T-helper 22 cell (primary cell): ENCODE data around the gene IQSEC1.

Experiments used
- DNase-seq: peaks from one replicate; pipeline ENCODE4 v3.0.0-alpha.2; 2020; ENCODE audit warnings: low read depth

The IQSEC1 gene

DNA sequence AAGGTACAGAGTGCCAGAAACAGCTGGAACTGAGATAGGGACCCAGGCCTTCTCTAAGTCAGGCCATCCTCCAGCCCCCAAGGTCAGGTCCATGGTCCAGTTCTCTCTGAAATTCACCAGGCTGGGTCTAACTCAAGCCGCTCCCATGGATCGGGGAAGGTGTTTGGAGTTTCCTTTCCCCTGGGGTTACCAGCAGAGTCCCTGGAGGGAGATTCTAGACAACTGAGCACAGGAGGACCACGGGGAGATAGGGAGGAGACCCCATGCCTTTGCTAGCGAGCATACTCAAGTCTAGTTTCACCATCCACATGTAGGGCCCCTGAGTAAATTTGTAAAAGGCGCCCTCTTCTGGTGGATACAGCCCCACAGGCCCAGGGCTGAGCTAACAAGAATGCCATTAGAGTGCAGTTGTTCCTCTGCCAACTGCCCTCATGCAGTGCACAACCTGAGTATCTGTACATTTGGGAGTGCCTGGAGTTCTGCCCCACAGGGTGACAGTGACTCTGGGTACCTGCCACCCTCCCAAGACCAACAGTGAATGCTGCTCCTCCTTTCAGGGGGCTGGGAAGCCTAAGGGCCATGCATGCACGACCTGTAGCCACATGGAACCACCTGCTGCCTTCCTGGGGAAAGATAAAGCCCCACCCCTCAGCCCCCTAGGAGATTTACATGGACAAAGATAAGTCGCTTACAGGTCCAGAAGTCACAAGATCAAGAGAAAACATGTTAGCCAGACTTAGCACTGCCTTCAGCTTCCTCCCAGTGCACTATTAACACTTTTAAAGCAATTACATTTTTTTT lies 89.0 kb downstream of the IQSEC1 start:
- no peak for DNase-seq

DNA sequence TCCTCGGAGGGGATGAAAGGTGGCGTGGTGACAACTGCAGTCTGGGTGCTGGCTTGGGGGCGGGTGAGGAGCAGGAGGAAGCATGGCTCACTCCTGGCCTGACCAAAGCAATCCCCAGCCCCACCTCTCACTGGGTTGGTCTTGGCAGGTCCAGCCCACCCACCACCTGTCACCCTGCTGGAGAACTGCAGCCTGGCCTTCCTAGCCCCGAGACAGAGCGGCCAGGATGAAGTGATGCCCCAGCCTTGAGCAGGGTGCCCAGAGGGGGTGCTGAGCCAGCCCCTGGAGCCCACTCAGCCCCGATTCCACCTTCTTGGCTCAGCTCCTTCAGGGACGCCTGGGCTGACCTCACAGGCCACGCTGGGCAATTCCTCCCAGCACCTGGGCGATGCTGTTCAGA lies 89.9 kb downstream of the IQSEC1 start:
- no peak for DNase-seq

DNA sequence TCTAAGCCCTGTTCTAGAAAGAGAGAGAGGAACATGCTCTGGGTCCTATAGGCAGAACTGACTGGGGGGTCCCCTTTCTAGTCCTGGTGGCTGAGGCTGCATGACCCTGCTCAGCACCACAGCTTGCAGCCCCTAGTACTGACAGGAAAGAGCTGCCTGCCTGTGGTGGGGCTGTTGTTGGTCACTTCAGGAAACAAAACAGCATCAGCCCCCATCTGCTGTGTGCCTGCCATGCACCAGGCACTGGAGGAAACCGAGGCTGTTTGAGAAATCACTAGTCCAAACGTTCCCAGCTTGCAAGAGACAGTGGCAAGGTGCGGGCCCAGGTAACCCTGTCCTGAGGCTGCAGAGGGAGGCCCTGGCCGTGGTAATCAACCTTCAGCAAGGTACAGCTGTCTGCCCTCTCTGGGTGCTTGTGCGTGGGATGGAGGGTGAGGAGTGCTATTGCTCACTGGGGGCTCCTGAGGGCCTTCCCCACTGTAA lies 90.6 kb downstream of the IQSEC1 start:
- no peak for DNase-seq

DNA sequence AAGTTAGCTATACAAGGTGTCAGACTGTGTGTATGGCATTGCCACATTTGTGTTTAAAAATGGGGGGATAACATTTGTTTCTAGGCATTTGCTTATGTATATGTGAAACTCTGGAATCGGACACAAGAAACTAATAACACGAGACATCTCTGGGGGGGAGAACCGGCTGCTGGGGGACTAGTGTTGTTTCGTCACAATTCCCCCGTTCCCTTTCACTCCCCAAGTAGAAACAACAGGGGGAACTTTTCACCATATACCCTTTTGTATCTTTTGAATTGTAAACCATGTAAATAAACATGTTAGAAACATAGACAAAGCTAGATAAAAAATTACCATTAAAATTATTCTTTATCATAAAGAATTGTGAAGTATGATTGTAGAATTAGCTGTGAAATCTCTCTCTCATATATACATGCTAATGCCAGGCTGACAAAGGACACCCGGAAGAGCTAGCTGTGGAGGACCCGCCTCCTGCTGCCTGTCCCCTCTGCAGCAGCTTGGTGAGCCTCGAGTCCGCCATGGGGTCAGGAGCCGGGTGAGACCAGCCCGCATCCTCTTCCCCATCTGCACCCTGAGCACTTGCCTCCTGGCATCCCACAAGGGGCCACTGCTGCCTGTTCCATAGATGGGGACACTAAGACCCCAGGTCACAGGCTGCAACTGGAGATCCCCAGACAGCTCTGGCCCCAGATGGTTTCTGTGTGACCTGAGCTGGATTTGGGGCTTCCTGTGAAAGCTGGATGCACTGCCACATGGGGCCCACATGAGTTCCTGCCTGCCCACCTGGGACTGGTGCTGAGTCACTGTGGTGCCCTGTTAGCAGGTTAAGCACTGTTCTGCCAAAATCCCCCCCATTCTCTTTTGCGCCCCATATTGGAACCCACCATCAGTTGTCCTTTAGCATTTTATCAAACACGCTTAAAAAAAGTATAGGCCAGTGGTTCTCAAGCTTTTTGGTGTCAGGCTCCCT lies 91.6 kb downstream of the IQSEC1 start:
- no peak for DNase-seq

DNA sequence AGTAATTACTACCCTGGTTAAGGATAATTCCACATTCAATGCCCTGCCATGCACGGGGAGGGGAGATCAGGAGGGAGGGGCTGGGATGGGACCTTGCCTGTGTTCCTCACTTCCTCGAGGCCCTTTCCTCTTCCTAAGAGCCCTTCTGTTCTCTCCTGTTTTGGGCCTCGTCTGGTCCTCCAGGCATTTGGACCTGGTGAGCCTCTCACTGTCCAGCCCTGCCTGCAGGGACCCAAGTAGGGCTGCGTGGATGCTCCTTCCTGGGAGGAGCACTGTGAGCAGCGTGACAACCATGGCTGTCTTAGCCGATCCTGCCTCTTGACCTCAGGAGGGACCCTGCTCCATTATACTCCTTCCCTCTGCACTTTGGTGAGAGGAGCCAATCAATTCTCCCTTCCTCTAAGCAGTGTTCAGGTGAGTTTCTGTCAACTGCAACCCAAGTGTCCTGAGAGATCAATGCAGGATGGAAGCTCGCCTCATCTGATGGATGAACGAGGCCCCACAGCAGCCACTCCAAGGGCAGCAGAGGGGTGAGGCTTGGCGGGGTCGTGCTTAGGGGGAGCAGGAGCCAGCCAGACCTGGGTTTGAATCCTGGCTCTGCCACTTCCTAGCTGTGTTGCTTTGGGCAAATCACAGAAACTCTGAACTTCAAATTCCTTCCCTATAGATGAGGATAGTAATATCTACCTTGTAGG lies 92.5 kb downstream of the IQSEC1 start:
- no peak for DNase-seq

DNA sequence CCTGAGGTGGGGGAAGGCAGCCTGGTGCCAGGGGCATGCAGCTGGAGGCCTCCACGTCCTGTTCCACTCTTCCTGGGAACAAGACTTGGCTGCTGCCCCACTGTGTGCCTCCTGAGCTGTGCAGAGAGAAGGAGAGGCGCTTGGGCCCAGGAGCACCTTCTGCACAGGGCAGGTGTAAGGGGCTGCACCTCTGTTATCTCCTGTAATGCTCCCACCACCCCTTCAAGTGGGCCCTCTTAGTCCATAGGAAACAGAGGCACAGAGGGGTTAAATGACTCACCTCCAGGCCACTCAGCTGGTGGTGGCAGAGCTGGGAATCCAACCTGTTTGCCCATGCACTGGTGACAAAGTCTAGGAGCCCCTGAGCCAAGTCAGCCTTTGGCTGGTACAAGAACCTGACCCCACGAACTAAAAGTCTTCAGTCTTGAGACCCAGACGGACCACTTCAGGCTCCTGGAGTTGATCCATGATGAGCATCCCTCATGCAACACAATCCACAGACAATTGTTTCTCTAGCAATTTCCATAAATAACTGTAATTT lies 93.2 kb downstream of the IQSEC1 start:
- DNase-seq, result no peak

DNA sequence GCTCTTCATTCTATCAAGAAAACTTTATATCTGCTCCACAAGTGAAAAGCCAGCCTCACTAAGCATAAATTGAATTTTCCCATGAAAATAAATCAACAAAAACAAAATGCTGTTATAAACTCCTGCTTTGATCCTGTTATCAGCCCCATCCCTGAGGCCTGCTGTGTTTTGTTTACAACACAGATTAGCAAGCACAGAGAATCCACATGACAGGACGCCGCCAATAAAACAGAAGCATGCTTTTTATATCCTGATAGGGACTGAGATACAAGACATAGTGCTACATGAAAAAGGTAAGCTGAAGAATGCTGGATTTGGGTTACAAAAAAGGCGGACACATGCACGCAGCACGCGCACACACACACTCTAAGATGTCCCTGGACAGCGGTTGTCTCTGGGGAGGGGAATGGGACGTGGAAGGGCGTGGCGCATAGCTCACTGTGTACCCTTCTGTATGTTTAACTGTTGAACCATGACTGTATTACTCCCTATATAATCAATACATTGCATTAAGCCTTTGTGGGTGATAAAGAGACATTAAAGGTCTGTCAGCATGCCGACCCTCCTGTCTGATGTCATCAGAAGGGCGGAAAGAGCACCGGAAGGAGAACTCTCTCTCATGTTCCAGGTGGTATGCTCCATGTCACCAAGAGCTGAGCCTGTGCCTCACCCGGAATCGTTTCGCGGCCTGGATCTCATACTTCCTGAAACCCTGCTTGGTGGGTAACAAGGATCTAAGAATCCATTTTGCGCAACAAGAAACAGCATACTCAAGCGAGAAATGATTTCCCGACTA lies 93.9 kb downstream of the IQSEC1 start:
- DNase-seq, result no peak

DNA sequence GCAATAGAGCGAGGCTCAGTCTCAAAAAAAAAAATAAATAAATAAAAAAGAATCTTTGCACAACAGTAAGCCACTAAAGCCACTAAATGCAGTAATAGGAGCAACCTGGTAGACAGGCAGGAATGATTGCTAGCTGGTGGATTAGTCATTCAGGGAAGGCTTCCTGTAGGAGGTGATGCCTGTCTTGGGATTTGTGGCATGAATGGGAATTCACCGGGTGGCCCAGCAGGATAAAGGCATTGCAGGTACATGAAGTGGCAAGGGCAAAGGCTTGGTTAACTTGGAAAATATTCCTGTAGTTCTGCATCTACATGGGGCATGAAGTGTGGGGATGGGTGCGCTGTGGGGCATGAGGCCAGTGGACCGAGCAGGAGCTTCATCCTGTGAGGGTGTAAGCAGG lies 94.5 kb downstream of the IQSEC1 start:
- DNase-seq, result no peak

DNA sequence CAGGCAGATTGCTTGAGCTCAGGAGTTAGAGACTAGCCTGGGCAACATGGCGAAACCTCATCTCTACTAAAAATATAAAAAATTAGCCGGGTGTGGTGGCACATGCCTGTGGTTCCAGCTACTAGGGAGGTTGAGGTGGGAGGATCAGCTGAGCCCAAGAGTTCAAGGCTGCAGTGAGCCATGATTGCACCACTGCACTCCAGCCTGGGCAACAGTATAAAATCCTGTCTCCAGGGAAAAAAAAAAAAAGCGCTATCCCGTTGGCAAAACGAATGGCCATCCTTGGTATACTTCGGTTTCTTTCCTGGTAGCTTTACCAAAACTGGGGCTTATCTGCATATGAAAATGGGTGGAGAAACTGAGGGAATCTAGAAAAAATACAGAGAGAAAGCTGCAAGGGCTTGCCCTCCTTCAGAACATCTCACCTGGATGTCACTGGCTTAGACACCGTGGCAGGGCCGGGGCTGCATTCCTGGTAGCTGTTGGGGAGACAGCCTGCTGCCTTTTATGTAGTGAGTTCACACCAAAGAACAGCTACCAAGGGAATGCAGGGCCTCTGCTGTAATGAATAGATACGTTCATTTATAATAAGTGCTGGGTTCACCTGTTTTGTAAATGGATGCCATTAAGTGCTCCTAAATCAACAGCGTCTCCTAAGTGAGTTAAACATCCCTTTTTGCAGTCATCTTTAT lies 96.0 kb downstream of the IQSEC1 start:
- no peak for DNase-seq

DNA sequence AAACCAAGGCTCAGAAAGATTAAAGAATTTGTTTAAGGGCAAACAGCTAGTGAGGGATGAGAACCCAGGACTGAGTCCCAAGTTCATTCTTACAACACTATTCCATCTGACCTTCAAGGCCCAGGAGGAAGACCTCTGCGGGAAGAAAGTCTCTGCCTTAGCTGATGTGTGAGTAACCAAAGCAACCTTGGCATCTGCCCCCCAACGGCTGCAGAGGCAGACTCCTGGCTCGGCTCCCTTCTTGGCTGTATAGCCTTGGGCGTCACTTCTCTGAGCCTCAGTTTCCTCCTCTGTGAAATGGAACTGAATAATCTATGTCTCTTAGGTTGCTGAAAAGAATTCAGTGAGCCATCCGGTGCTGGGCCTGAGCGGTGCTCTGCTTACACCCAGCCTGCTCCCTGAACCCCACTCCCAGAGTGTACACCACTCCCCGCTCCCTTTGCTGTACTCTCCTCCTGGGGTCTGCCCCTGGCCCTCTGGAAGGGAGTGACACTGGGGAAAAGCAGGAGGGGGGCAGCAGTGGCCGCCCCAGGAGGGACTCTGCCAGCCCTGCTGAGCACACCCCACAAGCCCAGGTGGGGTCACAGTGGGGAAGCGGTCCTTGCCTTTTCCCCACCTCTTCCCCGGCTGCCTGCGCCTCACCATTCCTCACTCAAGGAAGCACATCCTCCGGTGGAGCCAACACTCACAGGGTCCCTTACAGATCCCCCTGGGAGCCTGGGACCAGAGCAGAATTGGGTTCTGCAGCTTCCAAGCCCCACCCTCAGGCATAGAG lies 97.3 kb downstream of the IQSEC1 start:
- no peak for DNase-seq

DNA sequence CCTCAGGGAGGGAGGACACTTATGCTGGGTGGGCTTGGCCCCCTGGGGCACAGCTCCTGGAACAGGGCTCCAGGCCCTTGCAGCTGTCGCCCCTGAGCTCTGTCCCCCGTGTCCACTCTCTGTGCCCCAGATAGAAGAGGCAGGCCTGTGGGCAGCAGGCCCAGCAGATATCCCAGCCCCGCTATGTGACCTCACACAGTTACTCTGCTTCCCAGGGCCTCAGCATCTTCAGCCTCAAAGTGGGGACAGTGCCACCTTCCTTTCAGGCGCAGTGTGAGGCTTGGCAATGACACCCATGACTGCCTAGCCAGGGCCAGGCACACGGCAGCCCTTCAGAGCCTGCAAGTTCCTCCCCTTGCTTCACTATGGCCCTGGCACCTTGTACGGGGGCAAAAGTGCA lies 98.4 kb downstream of the IQSEC1 start:
- DNase-seq, result no peak

DNA sequence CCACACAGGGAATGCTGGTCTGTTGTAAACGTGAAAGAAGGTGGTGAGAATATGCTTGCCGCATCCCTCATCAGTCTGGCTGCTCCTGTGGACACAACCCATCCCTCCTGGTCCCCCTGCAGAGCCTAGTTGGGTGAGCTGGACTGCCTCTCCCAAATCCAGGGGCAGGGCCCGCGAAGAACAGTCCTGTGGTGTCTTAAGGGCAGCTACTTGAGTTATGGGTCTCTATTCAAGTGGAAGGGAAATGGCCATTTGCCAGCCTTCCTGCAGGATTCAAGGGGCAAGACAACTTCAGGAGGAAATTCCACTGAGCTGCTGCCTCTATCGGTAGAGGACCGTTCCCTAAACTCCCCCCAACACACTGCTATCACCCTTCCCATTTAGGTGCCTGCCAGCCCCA lies 98.9 kb downstream of the IQSEC1 start:
- no peak for DNase-seq

DNA sequence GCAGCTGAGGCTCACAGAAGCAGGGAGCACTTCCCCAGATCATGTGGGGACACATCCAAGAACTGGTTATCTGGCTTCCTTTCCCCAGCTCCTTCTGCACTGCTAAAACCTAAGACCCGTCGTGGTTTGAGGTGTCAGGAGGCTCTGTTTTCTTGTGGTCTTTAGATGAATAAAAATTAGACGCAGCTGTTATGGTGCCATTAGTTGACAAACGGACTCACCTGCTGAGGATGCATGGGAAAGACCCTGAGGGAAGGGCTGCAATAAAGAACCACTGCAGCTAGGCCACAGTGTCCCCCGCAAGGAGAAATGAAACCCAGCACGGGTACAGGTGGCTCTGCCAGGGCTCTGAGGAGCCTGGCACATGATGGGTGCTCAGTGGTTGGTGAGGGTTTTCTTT lies 99.4 kb downstream of the IQSEC1 start:
- no peak for DNase-seq

DNA sequence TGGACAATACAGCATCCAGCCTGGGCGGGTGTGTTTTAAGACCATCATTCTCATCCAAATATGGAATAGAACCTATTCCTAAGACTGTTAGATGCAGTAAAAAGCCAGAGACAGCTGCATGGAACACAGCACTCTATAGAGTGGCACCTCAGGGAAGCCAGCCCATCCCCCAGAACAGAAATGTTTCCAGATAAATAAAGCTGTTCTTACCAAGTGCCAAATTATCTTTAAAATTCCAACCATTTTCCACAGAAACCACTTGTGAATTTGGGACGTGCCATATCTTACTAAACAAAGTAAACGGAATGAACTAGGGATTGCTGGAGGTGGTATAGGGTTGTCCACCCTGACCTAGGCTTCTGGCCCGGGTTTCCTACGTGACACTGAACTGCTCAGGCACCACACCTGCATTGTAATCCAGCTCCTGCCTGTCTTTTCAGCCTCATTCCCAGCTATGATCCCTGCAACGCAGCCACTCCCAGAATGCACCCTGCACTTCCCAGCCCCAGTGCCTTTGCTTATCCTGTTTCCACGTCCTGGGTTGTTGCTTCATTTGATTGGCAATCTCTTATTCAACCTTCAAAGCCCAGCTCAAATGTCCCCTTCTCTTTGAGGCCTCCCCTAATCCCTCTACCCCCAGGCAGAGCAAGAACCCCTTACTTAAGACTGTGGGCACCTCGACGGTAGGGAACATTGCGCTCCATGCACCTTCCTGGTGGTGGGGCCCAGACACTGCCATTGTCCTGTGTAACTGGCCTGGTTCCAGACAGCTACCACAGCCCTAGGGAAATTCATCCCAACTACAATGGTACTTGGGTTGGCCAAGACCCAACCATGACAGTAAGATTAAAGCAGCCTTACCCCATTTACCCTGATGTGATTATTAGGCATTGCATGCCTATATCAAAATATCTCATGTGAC lies 100.2 kb downstream of the IQSEC1 start:
- no peak for DNase-seq

DNA sequence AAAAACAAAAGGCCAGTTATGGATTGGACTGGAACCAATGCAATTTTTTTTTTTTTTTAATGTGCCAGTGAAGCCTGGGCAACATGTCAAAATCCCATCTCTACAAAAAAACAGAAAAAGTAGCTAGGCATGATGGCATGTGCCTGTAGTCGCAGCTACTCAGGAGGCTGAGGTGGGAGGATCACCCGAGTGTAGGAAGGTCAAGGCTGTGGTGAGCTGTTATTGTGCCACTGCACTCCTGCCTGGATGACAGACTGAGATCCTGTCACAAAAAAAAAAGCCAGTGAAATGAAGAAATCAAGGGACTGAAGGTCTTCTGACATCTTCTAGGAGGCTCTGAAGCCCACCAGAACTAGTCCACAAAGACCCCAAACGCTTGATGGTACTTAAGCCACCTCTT lies 101.2 kb downstream of the IQSEC1 start:
- DNase-seq, result no peak

DNA sequence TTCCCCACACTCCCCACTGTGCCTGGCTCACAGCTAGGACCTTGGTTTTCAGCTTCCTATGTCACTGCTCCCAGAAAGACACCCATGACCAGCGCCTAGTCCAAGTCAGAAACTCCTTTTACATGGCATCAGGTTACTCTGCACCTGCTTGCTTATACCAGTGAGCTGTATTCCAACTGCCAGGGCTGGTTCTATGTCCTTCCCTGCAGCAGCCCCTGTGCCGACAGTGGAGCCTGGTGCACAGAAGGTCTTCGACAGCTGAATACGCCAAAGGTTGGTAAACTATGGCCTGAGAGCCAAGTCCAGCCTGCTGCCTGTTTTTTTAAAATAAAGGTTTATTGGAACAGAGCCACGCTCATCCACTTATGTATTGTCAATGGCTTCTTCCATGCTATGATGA lies 102.5 kb downstream of the IQSEC1 start:
- DNase-seq, result no peak

DNA sequence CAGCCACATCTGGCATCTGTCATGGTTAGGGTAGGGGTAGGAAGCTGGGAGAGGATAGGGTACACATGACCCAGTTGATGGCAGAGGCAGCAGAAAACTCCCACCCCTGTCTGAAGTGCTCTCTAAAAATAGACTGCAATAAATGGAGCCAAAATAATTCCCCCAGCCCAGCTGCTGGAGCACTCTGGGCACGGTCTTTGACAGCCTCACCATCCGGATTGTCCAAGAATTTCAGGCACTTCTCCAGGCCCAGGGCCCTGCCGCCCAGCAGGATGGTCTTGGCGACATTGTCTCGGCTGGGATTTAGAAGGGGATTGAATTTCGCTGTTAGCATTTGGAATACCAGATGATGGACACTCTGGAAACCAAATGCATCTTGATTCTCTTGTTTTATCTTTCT lies 103.7 kb downstream of the IQSEC1 start:
- no peak for DNase-seq

DNA sequence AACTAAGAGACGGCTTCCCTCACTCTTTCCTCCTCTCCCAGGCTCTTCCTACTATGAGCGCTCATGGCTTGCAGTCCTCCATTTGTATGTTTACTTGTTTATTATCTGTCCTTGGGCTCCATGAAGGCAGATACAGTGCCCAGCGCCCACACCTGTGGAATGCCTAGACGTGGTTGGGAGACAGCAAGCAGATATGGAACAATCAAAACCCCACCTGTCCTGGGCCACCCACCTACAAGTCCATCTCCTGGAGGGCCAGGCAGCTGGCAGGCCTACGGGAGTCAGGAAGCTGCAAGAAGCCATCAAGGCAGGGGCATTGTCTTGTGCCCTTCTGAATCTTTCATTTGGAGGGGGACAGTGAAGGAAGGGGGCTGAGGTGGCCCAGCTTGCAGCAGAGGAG lies 104.7 kb downstream of the IQSEC1 start:
- DNase-seq, result no peak
